K562 (cell line): Measurements from ENCODE around the gene PIP5K1B. TPM values are rescaled to one million over a fixed set of nuclear protein-coding genes. Genes with fewer than 3 reads are reported as not detected.

ENCODE experiments used
- ELF4 ChIP-seq: fragments of 450-650 bp; formaldehyde crosslinking; IDR thresholded peaks from 2 replicates; pipeline ENCODE4 v1.4.0; 2022; ENCODE audit warnings: missing genetic modification characterization
- GATA2 ChIP-seq: sonication (generic); formaldehyde crosslinking; IDR thresholded peaks from 2 replicates; pipeline ENCODE4 v1.4.0; 2020; ENCODE audit warnings: mild to moderate bottlenecking, missing genetic modification reagents
- MCM5 ChIP-seq: fragments of 450-650 bp; IDR thresholded peaks from 2 replicates; pipeline ENCODE4 v1.6.1; 2016; ENCODE audit warnings: low read depth
- MED1 ChIP-seq: sonication (generic); formaldehyde crosslinking; IDR thresholded peaks from 2 replicates; pipeline ENCODE4 v1.8.1; 2023; ENCODE audit warnings: missing genetic modification reagents, borderline replicate concordance
- MYBL2 ChIP-seq, 2 experiments: fragments of 450-650 bp in 1 of 2; sonication (generic) in 1 of 2; formaldehyde crosslinking in 1 of 2; IDR thresholded peaks; 2 replicates each; pipeline versions ENCODE4 v1.6.1 to v1.8.1; 2017 to 2022; ENCODE audit warnings: borderline replicate concordance in 1 of 2, inconsistent platforms in 1 of 2, low read depth in 1 of 2, mild to moderate bottlenecking in 1 of 2, missing genetic modification reagents in 1 of 2, moderate library complexity in 1 of 2
- NONO ChIP-seq, 2 experiments: fragments of 200-400 bp in 1 of 2; fragments of 450-650 bp in 1 of 2; formaldehyde crosslinking in 1 of 2; IDR thresholded peaks; 2 replicates each; pipeline ENCODE4 v1.6.1; 2017; ENCODE audit warnings: low read depth in 2 of 2, mild to moderate bottlenecking in 2 of 2, moderate library complexity in 2 of 2, low read length in 1 of 2
- NR4A1 ChIP-seq, 2 experiments: fragments of 250-450 bp in 1 of 2; fragments of 450-650 bp in 1 of 2; sonication (Bioruptor Pico) in 1 of 2; IDR thresholded peaks; 2 replicates each; pipeline versions ENCODE4 v1.4.0 to v1.6.1; 2016 to 2020; ENCODE audit warnings: mild to moderate bottlenecking in 2 of 2, missing compliant biosample characterization in 1 of 2, missing genetic modification characterization in 1 of 2, moderate library complexity in 1 of 2
- RBFOX2 ChIP-seq: fragments of 200-400 bp; formaldehyde crosslinking; IDR thresholded peaks from 2 replicates; pipeline ENCODE4 v1.6.1; 2017; ENCODE audit warnings: low read depth, mild to moderate bottlenecking, low read length, moderate library complexity
- RBM39 ChIP-seq: fragments of 200-400 bp; formaldehyde crosslinking; optimal IDR thresholded peaks from 2 replicates; pipeline ENCODE3; 2018; ENCODE audit warnings: low read depth, low read length
- SMARCE1 ChIP-seq: fragments of 450-650 bp; IDR thresholded peaks from 2 replicates; pipeline ENCODE4 v1.7.1; 2016; ENCODE audit warnings: mild to moderate bottlenecking
- SP2 ChIP-seq: IDR thresholded peaks from 2 replicates; pipeline ENCODE4 v1.6.1; 2011; ENCODE audit warnings: mild to moderate bottlenecking, low read depth, low read length, moderate library complexity; ENCODE audit not compliant: poor library complexity, severe bottlenecking; ENCODE audit errors: extremely low read depth
- U2AF1 ChIP-seq: fragments of 200-400 bp; formaldehyde crosslinking; optimal IDR thresholded peaks from 2 replicates; pipeline ENCODE3; 2017; ENCODE audit warnings: mild to moderate bottlenecking, low read depth, low read length, moderate library complexity
- ZNF121 ChIP-seq: sonication (generic); formaldehyde crosslinking; conservative IDR thresholded peaks from 2 replicates; pipeline ENCODE4 v1.8.0; 2022; ENCODE audit warnings: missing genetic modification reagents
- ZNF232 ChIP-seq: sonication (generic); formaldehyde crosslinking; IDR thresholded peaks from 2 replicates; pipeline ENCODE4 v1.8.0; 2022; ENCODE audit warnings: mild to moderate bottlenecking, missing genetic modification reagents
- ZNF830 ChIP-seq: fragments of 250-450 bp; sonication (Bioruptor Pico); IDR thresholded peaks from 2 replicates; pipeline ENCODE4 v1.5.0; 2021; ENCODE audit warnings: mild to moderate bottlenecking
- polyA plus RNA-seq, 8 experiments: library from polyadenylated mRNA; depleted of rRNA in 4 of 8; stranded (reverse) in 5 of 8; unstranded in 3 of 8; fragments of >200 nt; fragmentation: Nextera tagmentation in 2 of 8; fragmentation: Illumina TruSeq in 1 of 8; extraction: Ambion mirVana in 2 of 8; extraction: Trizol in 1 of 8; gene quantifications; 2 replicates each; pipeline versions ENCODE4 v1.2.1 to v1.2.3, GENCODE V29; 2011 to 2014; ENCODE audit warnings: inconsistent platforms in 1 of 8, missing spikeins in 1 of 8
- total RNA-seq, 7 experiments: library from RNA; depleted of rRNA in 6 of 7; stranded (reverse); fragments of >200 nt in 6 of 7; fragmentation: Illumina TruSeq in 2 of 7; extraction: Trizol in 2 of 7; gene quantifications; 2 replicates each; pipeline versions ENCODE4 v1.2.1 to v1.2.3, GENCODE V29; 2011 to 2021; ENCODE audit warnings: low replicate concordance in 1 of 7
- TF ChIP-seq, protein P1 (sequence below): fragments of 250-450 bp; sonication (Bioruptor Pico); IDR thresholded peaks from 2 replicates; pipeline ENCODE4 v1.5.0; 2021
- TF ChIP-seq, protein P2 (sequence below), 2 experiments: fragments of 450-650 bp in 1 of 2; sonication (generic) in 1 of 2; formaldehyde crosslinking in 1 of 2; IDR thresholded peaks in 1 of 2; conservative IDR thresholded peaks in 1 of 2; 2 replicates each; pipeline versions ENCODE4 v1.6.1 to v1.8.1; 2016 to 2023; ENCODE audit warnings: mild to moderate bottlenecking in 2 of 2, moderate library complexity in 2 of 2, inconsistent platforms in 1 of 2, missing genetic modification reagents in 1 of 2
- TF ChIP-seq, protein P3 (sequence below): fragments of 250-450 bp; sonication (Bioruptor Pico); IDR thresholded peaks from 2 replicates; pipeline ENCODE4 v1.5.0; 2021
- TF ChIP-seq, protein P4 (sequence below): fragments of 450-650 bp; IDR thresholded peaks from 2 replicates; pipeline ENCODE4 v1.6.1; 2017; ENCODE audit warnings: mild to moderate bottlenecking, moderate library complexity
- TF ChIP-seq, protein P5 (sequence below): sonication (generic); formaldehyde crosslinking; IDR thresholded peaks from 2 replicates; pipeline ENCODE4 v1.5.0; 2020; ENCODE audit warnings: missing genetic modification reagents
- TF ChIP-seq, protein P6 (sequence below): fragments of 250-450 bp; sonication (Bioruptor Pico); IDR thresholded peaks from 2 replicates; pipeline ENCODE4 v1.8.0; 2022; ENCODE audit warnings: moderate library complexity, mild to moderate bottlenecking, inconsistent platforms

PIP5K1B gene
- total and polyA plus RNA-seq, 9 of the 15 experiments (the other 6 are each of a cell fraction or from before 2014, with no cell fraction given) = 3.1 to 12.9 (median 7.4) TPM

DNA sequence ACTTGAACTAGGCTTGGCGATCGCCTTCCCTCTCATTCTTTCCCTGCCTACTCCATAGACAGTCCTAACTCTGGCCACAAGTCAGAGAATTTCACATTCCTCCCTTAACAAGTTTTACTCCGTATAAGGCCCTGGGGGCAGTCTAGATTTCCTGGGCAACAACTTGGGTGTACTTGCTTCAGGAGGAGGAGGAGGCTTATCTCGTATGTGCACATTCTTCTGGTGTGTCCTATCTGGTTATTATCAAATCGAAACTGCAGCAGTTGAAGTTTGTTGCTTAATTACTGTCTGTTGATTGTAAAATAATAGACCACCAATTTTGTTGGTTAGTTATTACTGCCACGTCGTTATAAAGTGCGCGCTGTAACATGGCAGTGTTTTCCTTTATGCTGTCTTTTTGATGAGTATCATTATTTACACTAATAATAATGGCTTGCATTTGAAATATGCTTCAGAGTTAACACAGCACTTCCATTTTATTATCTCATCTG lies 42.0 kb downstream of the PIP5K1B start (continued):
- TF ChIP-seq, protein P1, sequence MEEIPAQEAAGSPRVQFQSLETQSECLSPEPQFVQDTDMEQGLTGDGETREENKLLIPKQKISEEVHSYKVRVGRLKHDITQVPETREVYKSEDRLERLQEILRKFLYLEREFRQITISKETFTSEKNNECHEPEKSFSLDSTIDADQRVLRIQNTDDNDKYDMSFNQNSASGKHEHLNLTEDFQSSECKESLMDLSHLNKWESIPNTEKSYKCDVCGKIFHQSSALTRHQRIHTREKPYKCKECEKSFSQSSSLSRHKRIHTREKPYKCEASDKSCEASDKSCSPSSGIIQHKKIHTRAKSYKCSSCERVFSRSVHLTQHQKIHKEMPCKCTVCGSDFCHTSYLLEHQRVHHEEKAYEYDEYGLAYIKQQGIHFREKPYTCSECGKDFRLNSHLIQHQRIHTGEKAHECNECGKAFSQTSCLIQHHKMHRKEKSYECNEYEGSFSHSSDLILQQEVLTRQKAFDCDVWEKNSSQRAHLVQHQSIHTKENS = no peak
- no peak for TF ChIP-seq MED1 (CRISPR knock-in tag)
- TF ChIP-seq, protein P2, sequence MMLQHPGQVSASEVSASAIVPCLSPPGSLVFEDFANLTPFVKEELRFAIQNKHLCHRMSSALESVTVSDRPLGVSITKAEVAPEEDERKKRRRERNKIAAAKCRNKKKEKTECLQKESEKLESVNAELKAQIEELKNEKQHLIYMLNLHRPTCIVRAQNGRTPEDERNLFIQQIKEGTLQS (IDR thresholded peaks at IDR 0.05) = no peak; the same call in 1 of the 2 replicates
- TF ChIP-seq, protein P2 (CRISPR knock-in tag; conservative IDR thresholded peaks at IDR 0.05) = no peak
- TF ChIP-seq ZNF232 (CRISPR knock-in tag) = no peak
- TF ChIP-seq, protein P3, sequence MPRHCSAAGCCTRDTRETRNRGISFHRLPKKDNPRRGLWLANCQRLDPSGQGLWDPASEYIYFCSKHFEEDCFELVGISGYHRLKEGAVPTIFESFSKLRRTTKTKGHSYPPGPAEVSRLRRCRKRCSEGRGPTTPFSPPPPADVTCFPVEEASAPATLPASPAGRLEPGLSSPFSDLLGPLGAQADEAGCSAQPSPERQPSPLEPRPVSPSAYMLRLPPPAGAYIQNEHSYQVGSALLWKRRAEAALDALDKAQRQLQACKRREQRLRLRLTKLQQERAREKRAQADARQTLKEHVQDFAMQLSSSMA (CRISPR knock-in tag) = no peak
- TF ChIP-seq, protein P4, sequence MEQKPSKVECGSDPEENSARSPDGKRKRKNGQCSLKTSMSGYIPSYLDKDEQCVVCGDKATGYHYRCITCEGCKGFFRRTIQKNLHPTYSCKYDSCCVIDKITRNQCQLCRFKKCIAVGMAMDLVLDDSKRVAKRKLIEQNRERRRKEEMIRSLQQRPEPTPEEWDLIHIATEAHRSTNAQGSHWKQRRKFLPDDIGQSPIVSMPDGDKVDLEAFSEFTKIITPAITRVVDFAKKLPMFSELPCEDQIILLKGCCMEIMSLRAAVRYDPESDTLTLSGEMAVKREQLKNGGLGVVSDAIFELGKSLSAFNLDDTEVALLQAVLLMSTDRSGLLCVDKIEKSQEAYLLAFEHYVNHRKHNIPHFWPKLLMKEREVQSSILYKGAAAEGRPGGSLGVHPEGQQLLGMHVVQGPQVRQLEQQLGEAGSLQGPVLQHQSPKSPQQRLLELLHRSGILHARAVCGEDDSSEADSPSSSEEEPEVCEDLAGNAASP = no peak
- TF ChIP-seq SMARCE1 = peak; percentile 94
- TF ChIP-seq RBFOX2 = no peak
- no peak for TF ChIP-seq ZNF121 (CRISPR knock-in tag)
- no peak for TF ChIP-seq SP2
- TF ChIP-seq RBM39 = no peak
- TF ChIP-seq U2AF1 = no peak
- TF ChIP-seq, protein P5, sequence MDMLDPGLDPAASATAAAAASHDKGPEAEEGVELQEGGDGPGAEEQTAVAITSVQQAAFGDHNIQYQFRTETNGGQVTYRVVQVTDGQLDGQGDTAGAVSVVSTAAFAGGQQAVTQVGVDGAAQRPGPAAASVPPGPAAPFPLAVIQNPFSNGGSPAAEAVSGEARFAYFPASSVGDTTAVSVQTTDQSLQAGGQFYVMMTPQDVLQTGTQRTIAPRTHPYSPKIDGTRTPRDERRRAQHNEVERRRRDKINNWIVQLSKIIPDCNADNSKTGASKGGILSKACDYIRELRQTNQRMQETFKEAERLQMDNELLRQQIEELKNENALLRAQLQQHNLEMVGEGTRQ = no peak
- TF ChIP-seq ZNF830 (CRISPR knock-in tag) = no peak
- TF ChIP-seq, protein P6, sequence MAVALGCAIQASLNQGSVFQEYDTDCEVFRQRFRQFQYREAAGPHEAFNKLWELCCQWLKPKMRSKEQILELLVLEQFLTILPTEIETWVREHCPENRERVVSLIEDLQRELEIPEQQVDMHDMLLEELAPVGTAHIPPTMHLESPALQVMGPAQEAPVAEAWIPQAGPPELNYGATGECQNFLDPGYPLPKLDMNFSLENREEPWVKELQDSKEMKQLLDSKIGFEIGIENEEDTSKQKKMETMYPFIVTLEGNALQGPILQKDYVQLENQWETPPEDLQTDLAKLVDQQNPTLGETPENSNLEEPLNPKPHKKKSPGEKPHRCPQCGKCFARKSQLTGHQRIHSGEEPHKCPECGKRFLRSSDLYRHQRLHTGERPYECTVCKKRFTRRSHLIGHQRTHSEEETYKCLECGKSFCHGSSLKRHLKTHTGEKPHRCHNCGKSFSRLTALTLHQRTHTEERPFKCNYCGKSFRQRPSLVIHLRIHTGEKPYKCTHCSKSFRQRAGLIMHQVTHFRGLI (CRISPR knock-in tag) = no peak
- no peak for TF ChIP-seq NONO (IDR thresholded peaks at IDR 0.05; ENCODE audit: low read depth in 2 of 2, low read length in 1 of 2)
- no peak for TF ChIP-seq MCM5
- no peak for TF ChIP-seq MYBL2 (IDR thresholded peaks at IDR 0.05; ENCODE audit: low read depth)
- TF ChIP-seq MYBL2 (CRISPR knock-in tag; IDR thresholded peaks at IDR 0.05; ENCODE audit: borderline replicate concordance) = no peak
- no peak for TF ChIP-seq ELF4
- no peak for TF ChIP-seq NR4A1 (CRISPR knock-in tag; IDR thresholded peaks at IDR 0.05)
- TF ChIP-seq NR4A1 (tag; IDR thresholded peaks at IDR 0.05) = no peak
- TF ChIP-seq GATA2 = peak; percentile 73
